Measurements from ENCODE around the gene CNTN4.

DNA sequence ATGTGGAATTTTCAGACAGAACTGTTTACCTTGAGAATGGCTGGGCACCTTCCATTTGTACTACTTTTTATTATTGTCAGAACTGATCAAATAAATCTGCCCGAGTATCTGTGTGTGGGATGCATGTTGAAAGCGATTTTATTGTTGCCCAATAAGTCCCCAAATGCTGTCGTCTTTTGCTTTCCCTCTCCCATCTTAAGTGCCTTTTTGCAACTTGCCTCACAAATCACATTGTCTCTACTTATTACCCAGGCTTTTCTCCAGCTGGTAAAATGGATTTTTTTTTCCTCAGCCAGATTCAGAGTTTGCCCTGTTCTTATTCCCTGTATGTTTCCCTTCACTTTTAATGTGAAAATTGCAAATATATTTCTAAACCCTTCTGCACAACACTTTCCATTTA, 163.1 kb downstream of the CNTN4 start:
- TF ChIP-seq, protein P1, sequence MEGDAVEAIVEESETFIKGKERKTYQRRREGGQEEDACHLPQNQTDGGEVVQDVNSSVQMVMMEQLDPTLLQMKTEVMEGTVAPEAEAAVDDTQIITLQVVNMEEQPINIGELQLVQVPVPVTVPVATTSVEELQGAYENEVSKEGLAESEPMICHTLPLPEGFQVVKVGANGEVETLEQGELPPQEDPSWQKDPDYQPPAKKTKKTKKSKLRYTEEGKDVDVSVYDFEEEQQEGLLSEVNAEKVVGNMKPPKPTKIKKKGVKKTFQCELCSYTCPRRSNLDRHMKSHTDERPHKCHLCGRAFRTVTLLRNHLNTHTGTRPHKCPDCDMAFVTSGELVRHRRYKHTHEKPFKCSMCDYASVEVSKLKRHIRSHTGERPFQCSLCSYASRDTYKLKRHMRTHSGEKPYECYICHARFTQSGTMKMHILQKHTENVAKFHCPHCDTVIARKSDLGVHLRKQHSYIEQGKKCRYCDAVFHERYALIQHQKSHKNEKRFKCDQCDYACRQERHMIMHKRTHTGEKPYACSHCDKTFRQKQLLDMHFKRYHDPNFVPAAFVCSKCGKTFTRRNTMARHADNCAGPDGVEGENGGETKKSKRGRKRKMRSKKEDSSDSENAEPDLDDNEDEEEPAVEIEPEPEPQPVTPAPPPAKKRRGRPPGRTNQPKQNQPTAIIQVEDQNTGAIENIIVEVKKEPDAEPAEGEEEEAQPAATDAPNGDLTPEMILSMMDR (IDR thresholded peaks at IDR 0.05): no peak
- no peak for TF ChIP-seq POLR2A (IDR thresholded peaks at IDR 0.05)
